ENCODE results near the gene AMN.

DNA sequence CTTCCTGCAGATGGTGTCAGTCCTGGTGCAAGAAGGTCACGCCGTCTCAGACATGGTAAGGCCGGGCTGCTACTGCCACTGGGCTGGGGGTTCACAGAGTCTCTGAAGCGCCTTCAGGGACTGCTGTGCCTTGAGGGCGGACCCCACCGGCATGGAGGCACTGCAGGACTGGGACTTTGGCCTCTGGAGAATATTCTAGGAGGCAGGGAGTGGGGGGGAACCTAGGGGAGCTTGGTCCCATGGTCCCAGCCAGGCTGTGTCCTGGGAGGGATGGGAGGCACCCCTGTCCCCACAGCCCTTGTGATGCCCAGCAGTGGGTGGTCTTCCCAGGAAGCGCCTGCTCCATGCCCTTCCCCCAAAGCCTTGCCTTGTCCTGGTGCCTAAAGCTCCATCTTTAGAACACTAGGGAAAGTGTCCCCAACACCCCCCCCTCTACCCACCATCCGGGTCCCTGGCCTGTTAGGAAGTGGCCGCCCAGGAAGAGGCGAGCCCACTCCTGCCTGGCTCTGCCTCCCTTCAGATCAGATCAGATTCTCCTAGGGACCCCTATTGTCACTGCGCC, 1.5 kb downstream of the AMN start:
- TF ChIP-seq CTCF (conservative IDR thresholded peaks at IDR 0.05) (no peak), EZH2 (IDR thresholded peaks at IDR 0.05; ENCODE audit: low read depth) (no peak)
